ENCODE measurements around the gene PATJ. TPM values are rescaled to one million over a fixed set of nuclear protein-coding genes. Genes with fewer than 3 reads are reported as not detected.
A peak's percentile ranks its signal among the peaks of the same experiment; 100 is the strongest.

PATJ gene
- polyA plus RNA-seq, 1 donor from 2014 or later: 7.8 TPM

DNA sequence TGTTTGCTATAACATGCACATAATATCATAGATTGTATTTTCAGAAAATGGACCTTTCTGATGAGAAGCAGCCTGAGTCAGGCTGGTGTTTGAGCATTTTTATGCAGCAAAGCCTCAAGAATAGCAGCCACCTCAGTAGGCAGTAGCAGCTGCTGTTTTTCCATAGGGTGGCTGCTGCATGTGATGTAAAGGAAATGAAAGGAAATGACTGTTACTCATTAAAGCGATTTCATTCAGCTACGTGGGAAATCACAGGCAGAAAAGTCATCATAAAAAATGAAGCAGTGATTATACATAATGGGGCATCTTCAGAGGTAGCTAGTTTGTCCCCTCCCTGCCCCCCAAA is 110.4 kb downstream of the PATJ start:
- Histone ChIP-seq H3K9ac (ENCODE audit: low read length) (peak overlapping the region; percentile 6), H3K4me3 (ENCODE audit: low read length) (no peak overlapping the region), H3K27me3 (ENCODE audit: insufficient read depth, low read depth, low read length) (no peaks in the 10 kb centered on the region), H3K27ac (ENCODE audit: low read length) (peak overlapping the region; percentile 18), H3K9me2 (ENCODE audit: insufficient read depth, low read length) (no peaks in the 10 kb centered on the region), H3K9me3 (ENCODE audit: low read length) (no peaks in the 10 kb centered on the region), H2AFZ (ENCODE audit: low read depth, low read length) (no peak overlapping the region), H3K4me2 (ENCODE audit: low read length) (no peak overlapping the region), H3K36me3 (ENCODE audit: insufficient read depth, low read length) (no peaks in the 10 kb centered on the region), H3F3A (ENCODE audit: insufficient read depth, low read length, poor library complexity, severe bottlenecking) (no peaks in the 10 kb centered on the region), H3K79me2 (replicated peaks; ENCODE audit: insufficient read depth, low read length) (no peaks in the 10 kb centered on the region), H4K20me1 (ENCODE audit: insufficient read depth) (no peaks in the 10 kb centered on the region)
- TF ChIP-seq, protein P1, sequence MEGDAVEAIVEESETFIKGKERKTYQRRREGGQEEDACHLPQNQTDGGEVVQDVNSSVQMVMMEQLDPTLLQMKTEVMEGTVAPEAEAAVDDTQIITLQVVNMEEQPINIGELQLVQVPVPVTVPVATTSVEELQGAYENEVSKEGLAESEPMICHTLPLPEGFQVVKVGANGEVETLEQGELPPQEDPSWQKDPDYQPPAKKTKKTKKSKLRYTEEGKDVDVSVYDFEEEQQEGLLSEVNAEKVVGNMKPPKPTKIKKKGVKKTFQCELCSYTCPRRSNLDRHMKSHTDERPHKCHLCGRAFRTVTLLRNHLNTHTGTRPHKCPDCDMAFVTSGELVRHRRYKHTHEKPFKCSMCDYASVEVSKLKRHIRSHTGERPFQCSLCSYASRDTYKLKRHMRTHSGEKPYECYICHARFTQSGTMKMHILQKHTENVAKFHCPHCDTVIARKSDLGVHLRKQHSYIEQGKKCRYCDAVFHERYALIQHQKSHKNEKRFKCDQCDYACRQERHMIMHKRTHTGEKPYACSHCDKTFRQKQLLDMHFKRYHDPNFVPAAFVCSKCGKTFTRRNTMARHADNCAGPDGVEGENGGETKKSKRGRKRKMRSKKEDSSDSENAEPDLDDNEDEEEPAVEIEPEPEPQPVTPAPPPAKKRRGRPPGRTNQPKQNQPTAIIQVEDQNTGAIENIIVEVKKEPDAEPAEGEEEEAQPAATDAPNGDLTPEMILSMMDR (IDR thresholded peaks at IDR 0.05; ENCODE audit: poor library complexity, severe bottlenecking): no peak
- TF ChIP-seq SMC3 (conservative IDR thresholded peaks at IDR 0.05; ENCODE audit: poor library complexity): no peak
- no peak for TF ChIP-seq RAD21 (conservative IDR thresholded peaks at IDR 0.05)
- no peak for TF ChIP-seq TAF1 (IDR thresholded peaks at IDR 0.05; ENCODE audit: low read depth)
- no peak for TF ChIP-seq MXI1 (conservative IDR thresholded peaks at IDR 0.05; ENCODE audit: poor library complexity, severe bottlenecking)
- TF ChIP-seq, protein P2, sequence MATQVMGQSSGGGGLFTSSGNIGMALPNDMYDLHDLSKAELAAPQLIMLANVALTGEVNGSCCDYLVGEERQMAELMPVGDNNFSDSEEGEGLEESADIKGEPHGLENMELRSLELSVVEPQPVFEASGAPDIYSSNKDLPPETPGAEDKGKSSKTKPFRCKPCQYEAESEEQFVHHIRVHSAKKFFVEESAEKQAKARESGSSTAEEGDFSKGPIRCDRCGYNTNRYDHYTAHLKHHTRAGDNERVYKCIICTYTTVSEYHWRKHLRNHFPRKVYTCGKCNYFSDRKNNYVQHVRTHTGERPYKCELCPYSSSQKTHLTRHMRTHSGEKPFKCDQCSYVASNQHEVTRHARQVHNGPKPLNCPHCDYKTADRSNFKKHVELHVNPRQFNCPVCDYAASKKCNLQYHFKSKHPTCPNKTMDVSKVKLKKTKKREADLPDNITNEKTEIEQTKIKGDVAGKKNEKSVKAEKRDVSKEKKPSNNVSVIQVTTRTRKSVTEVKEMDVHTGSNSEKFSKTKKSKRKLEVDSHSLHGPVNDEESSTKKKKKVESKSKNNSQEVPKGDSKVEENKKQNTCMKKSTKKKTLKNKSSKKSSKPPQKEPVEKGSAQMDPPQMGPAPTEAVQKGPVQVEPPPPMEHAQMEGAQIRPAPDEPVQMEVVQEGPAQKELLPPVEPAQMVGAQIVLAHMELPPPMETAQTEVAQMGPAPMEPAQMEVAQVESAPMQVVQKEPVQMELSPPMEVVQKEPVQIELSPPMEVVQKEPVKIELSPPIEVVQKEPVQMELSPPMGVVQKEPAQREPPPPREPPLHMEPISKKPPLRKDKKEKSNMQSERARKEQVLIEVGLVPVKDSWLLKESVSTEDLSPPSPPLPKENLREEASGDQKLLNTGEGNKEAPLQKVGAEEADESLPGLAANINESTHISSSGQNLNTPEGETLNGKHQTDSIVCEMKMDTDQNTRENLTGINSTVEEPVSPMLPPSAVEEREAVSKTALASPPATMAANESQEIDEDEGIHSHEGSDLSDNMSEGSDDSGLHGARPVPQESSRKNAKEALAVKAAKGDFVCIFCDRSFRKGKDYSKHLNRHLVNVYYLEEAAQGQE (IDR thresholded peaks at IDR 0.05; ENCODE audit: borderline replicate concordance): no peak
- no peak for TF ChIP-seq POLR2AphosphoS5 (IDR thresholded peaks at IDR 0.05)
- TF ChIP-seq EZH2 (IDR thresholded peaks at IDR 0.05; ENCODE audit: borderline replicate concordance, insufficient read depth, low read length, poor library complexity, severe bottlenecking): no peak
- no peak for TF ChIP-seq EP300 (conservative IDR thresholded peaks at IDR 0.05; ENCODE audit: poor library complexity, severe bottlenecking)

DNA sequence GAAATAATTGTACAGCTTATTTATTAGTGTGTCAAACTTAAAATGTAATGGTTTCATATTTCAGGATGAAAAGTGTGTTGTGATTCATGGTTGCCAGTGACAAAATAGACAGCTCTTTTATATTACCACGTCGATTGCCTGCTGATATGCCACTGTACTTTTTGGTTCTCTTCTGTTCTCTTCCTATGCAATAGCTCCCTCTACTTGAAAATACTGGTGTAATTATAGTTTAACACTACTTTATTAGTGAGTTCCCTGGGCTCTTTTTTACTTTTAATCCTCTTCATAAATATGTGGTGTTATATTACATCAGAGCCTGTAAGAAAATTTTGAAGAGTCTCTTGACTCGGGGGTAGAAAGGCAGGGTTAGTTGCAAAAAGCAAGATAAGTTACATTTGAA is 111.3 kb downstream of the PATJ start:
- Histone ChIP-seq H3K36me3 (ENCODE audit: insufficient read depth, low read length) (no peaks in the 10 kb centered on the region), H3K9me3 (ENCODE audit: low read length) (no peaks in the 10 kb centered on the region), H3K4me2 (ENCODE audit: low read length) (no peak overlapping the region), H3K27me3 (ENCODE audit: insufficient read depth, low read depth, low read length) (no peaks in the 10 kb centered on the region), H3K9ac (ENCODE audit: low read length) (no peak overlapping the region), H3K27ac (ENCODE audit: low read length) (no peak overlapping the region), H3K9me2 (ENCODE audit: insufficient read depth, low read length) (no peaks in the 10 kb centered on the region), H4K20me1 (ENCODE audit: insufficient read depth) (no peaks in the 10 kb centered on the region), H3K4me3 (ENCODE audit: low read length) (no peak overlapping the region), H2AFZ (ENCODE audit: low read depth, low read length) (no peak overlapping the region), H3F3A (ENCODE audit: insufficient read depth, low read length, poor library complexity, severe bottlenecking) (no peaks in the 10 kb centered on the region), H3K79me2 (replicated peaks; ENCODE audit: insufficient read depth, low read length) (no peaks in the 10 kb centered on the region)
- TF ChIP-seq SMC3 (conservative IDR thresholded peaks at IDR 0.05; ENCODE audit: poor library complexity) (peak; percentile 58), MXI1 (conservative IDR thresholded peaks at IDR 0.05; ENCODE audit: poor library complexity, severe bottlenecking) (no peak), EZH2 (IDR thresholded peaks at IDR 0.05; ENCODE audit: borderline replicate concordance, insufficient read depth, low read length, poor library complexity, severe bottlenecking) (no peak), TAF1 (IDR thresholded peaks at IDR 0.05; ENCODE audit: low read depth) (no peak), EP300 (conservative IDR thresholded peaks at IDR 0.05; ENCODE audit: poor library complexity, severe bottlenecking) (no peak), POLR2AphosphoS5 (IDR thresholded peaks at IDR 0.05) (no peak), RAD21 (conservative IDR thresholded peaks at IDR 0.05) (peak; percentile 70)
- TF ChIP-seq, protein P1 (IDR thresholded peaks at IDR 0.05; ENCODE audit: poor library complexity, severe bottlenecking): peak; percentile 64
- TF ChIP-seq, protein P2 (IDR thresholded peaks at IDR 0.05; ENCODE audit: borderline replicate concordance): no peak

Data from neural cell (in vitro differentiated cells).